Measurements from ENCODE around the gene MKS1. TPM values are rescaled to one million over a fixed set of nuclear protein-coding genes. Genes with fewer than 3 reads are reported as not detected.

The MKS1 gene
- polyA plus RNA-seq (2011; rRNA removed) (18.6 and 19.0 TPM in 2 replicates), polyA plus RNA-seq (2017; fragmentation: RNase III; extraction: RNeasy Plus Mini Kit Qiagen cat#74134 plus additional on column Dnase treatment) (15.8 to 17.3 TPM (median 16.2 TPM) in 3 replicates), polyA minus RNA-seq (2011; rRNA and poly(A)+ RNA removed) (14.3 and 16.4 TPM in 2 replicates)
- polyA plus RNA-seq (2012; cell fraction: cytosol; rRNA removed), result 12.5 and 12.6 TPM in 2 replicates
- 19.2 and 25.7 TPM in 2 replicates for polyA plus RNA-seq (2012; cell fraction: nucleus; rRNA removed)

DNA sequence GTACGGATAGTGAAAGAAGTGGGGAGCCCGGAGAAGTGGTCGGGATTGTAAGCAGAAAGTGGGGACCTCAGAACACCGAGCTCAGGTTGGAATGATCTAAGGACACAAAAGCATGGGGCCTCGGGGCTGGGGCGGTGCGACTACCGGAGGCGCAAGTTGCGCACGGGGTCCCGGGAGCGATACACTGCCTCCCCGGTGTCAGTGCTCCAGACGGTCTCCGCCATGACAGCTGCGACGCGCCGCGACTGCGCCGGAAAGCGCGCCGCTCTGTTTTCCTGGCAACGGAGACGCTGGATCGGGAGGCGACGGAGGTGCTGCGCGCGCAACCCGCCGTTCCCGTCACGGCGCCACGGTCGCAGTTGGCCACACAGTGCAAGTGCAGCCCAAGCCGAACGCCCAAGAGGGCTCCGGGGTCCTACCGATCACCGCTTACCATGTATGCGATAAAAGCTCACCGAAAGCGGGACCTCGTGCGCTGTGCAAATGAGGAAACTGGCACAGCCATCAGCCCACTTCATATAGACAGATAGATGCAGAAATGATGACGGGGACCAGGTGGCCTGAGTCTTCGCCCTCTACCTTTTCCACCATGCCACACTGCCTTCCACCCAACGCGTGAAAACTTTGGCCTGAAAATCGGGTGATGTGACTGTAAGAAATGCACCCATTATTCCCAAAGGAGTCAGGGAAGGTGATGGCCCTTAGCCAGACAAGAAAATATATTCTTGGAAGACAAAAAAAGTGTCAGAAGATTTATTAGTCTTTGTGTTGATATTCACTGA is at the start of gene MKS1:
MKS1 (minus strand) TSS at position 249 of the 782 bp plus-strand sequence; CDS start at position 224, 25 bp downstream.
- H3K4me1 ChIP-seq, result peaks cover 9% of the 10 kb centered on the region; the same call in 2 of the 3 replicates
- H3K4me3 ChIP-seq, result peak within 1 kb of the TSS; percentile 77
- peak within 1 kb of the TSS; percentile 85 to 89 for H3K27ac ChIP-seq
- 5% methylated on average over 56 of the region's 56 CpGs for WGBS (ENCODE audit: missing lambda C conversion rate)
- peak within 1 kb of the TSS; percentile 75 for H3K4me2 ChIP-seq
- FAIRE-seq (peak; percentile 73), DNase-seq (ENCODE audit: low read depth in 1 of 2, low spot score in 1 of 2) (peak; percentile 95 to 100), ATAC-seq (peak; percentile 98 to 100)
- no peaks in the 10 kb centered on the region for H3K9me3 ChIP-seq
- CTCF ChIA-PET, result interaction anchor here (0.7 to 6.6 kb wide), 12 partner anchors 10 to 284 kb away, joined by 3 to 62 read pairs (median 5); partner anchors contain the start of gene LPO
- POLR2A ChIA-PET, result interaction anchor here (0.5 to 1.8 kb wide), 6 partner anchors 11 to 782 kb away, joined by 3 to 6 read pairs (median 4); partner anchors contain the start of gene SUPT4H1
- TF ChIP-seq, protein P1, sequence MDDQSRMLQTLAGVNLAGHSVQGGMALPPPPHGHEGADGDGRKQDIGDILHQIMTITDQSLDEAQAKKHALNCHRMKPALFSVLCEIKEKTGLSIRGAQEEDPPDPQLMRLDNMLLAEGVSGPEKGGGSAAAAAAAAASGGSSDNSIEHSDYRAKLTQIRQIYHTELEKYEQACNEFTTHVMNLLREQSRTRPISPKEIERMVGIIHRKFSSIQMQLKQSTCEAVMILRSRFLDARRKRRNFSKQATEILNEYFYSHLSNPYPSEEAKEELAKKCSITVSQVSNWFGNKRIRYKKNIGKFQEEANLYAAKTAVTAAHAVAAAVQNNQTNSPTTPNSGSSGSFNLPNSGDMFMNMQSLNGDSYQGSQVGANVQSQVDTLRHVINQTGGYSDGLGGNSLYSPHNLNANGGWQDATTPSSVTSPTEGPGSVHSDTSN (IDR thresholded peaks at IDR 0.05), result 0 out of 2 replicates have a peak, but pooled peaks have one; percentile 29
- TF ChIP-seq FOSB (CRISPR knock-in tag; IDR thresholded peaks at IDR 0.05) (peak; percentile 18; the same call in 1 of the 2 replicates), MAZ (IDR thresholded peaks at IDR 0.05; ENCODE audit: borderline replicate concordance, low read depth, low read length) (no peak), NPAS2 (CRISPR knock-in tag; IDR thresholded peaks at IDR 0.05; ENCODE audit: borderline replicate concordance) (no peak), JUN (IDR thresholded peaks at IDR 0.05) (peak; percentile 22 to 85; a peak in 2 of 5 replicates), CHD2 (IDR thresholded peaks at IDR 0.05; ENCODE audit: low read length, partially characterized antibody) (no peak), EP300 (IDR thresholded peaks at IDR 0.05) (no peak), JUNB (IDR thresholded peaks at IDR 0.05) (no peak), KDM1A (IDR thresholded peaks at IDR 0.05; ENCODE audit: low read depth) (no peak), CBX8 (IDR thresholded peaks at IDR 0.05) (no peak), ZFP36 (IDR thresholded peaks at IDR 0.05; ENCODE audit: borderline replicate concordance, partially characterized antibody) (no peak), HOXB5 (CRISPR knock-in tag; IDR thresholded peaks at IDR 0.05) (peak; percentile 61), NFE2L2 (conservative IDR thresholded peaks at IDR 0.05; ENCODE audit: low read length) (no peak), BHLHE40 (IDR thresholded peaks at IDR 0.05; ENCODE audit: low read depth, low read length) (no peak), TFCP2L1 (CRISPR knock-in tag; IDR thresholded peaks at IDR 0.05) (0 out of 2 replicates have a peak, but pooled peaks have one; percentile 26), ZC3H11A (IDR thresholded peaks at IDR 0.05) (no peak), HEYL (CRISPR knock-in tag; IDR thresholded peaks at IDR 0.05) (no peak), NR3C1 (IDR thresholded peaks at IDR 0.05) (no peak), ZSCAN20 (CRISPR knock-in tag; IDR thresholded peaks at IDR 0.05) (no peak), RCOR1 (IDR thresholded peaks at IDR 0.05; ENCODE audit: low read depth, low read length) (no peak), RARB (CRISPR knock-in tag; IDR thresholded peaks at IDR 0.05) (no peak), RAD21 (conservative IDR thresholded peaks at IDR 0.05 in 1 of 2, IDR thresholded peaks at IDR 0.05 in 1 of 2) (no peak), CBX2 (IDR thresholded peaks at IDR 0.05; ENCODE audit: borderline replicate concordance, low read depth) (no peak)
- TF ChIP-seq, protein P2, sequence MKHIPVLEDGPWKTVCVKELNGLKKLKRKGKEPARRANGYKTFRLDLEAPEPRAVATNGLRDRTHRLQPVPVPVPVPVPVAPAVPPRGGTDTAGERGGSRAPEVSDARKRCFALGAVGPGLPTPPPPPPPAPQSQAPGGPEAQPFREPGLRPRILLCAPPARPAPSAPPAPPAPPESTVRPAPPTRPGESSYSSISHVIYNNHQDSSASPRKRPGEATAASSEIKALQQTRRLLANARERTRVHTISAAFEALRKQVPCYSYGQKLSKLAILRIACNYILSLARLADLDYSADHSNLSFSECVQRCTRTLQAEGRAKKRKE (CRISPR knock-in tag; IDR thresholded peaks at IDR 0.05; ENCODE audit: low read depth), result peak; percentile 68; the same call in 1 of the 2 replicates
- TF ChIP-seq, protein P3, sequence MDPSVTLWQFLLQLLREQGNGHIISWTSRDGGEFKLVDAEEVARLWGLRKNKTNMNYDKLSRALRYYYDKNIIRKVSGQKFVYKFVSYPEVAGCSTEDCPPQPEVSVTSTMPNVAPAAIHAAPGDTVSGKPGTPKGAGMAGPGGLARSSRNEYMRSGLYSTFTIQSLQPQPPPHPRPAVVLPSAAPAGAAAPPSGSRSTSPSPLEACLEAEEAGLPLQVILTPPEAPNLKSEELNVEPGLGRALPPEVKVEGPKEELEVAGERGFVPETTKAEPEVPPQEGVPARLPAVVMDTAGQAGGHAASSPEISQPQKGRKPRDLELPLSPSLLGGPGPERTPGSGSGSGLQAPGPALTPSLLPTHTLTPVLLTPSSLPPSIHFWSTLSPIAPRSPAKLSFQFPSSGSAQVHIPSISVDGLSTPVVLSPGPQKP (IDR thresholded peaks at IDR 0.05; ENCODE audit: low read depth, low read length), result no peak
- TF ChIP-seq, protein P4, sequence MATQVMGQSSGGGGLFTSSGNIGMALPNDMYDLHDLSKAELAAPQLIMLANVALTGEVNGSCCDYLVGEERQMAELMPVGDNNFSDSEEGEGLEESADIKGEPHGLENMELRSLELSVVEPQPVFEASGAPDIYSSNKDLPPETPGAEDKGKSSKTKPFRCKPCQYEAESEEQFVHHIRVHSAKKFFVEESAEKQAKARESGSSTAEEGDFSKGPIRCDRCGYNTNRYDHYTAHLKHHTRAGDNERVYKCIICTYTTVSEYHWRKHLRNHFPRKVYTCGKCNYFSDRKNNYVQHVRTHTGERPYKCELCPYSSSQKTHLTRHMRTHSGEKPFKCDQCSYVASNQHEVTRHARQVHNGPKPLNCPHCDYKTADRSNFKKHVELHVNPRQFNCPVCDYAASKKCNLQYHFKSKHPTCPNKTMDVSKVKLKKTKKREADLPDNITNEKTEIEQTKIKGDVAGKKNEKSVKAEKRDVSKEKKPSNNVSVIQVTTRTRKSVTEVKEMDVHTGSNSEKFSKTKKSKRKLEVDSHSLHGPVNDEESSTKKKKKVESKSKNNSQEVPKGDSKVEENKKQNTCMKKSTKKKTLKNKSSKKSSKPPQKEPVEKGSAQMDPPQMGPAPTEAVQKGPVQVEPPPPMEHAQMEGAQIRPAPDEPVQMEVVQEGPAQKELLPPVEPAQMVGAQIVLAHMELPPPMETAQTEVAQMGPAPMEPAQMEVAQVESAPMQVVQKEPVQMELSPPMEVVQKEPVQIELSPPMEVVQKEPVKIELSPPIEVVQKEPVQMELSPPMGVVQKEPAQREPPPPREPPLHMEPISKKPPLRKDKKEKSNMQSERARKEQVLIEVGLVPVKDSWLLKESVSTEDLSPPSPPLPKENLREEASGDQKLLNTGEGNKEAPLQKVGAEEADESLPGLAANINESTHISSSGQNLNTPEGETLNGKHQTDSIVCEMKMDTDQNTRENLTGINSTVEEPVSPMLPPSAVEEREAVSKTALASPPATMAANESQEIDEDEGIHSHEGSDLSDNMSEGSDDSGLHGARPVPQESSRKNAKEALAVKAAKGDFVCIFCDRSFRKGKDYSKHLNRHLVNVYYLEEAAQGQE (IDR thresholded peaks at IDR 0.05), result no peak
- TF ChIP-seq, protein P5, sequence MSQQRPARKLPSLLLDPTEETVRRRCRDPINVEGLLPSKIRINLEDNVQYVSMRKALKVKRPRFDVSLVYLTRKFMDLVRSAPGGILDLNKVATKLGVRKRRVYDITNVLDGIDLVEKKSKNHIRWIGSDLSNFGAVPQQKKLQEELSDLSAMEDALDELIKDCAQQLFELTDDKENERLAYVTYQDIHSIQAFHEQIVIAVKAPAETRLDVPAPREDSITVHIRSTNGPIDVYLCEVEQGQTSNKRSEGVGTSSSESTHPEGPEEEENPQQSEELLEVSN (IDR thresholded peaks at IDR 0.05; ENCODE audit: borderline replicate concordance, low read depth), result peak; percentile 74
- TF ChIP-seq, protein P6, sequence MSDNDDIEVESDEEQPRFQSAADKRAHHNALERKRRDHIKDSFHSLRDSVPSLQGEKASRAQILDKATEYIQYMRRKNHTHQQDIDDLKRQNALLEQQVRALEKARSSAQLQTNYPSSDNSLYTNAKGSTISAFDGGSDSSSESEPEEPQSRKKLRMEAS (IDR thresholded peaks at IDR 0.05), result peak; percentile 76
- TF ChIP-seq, protein P7, sequence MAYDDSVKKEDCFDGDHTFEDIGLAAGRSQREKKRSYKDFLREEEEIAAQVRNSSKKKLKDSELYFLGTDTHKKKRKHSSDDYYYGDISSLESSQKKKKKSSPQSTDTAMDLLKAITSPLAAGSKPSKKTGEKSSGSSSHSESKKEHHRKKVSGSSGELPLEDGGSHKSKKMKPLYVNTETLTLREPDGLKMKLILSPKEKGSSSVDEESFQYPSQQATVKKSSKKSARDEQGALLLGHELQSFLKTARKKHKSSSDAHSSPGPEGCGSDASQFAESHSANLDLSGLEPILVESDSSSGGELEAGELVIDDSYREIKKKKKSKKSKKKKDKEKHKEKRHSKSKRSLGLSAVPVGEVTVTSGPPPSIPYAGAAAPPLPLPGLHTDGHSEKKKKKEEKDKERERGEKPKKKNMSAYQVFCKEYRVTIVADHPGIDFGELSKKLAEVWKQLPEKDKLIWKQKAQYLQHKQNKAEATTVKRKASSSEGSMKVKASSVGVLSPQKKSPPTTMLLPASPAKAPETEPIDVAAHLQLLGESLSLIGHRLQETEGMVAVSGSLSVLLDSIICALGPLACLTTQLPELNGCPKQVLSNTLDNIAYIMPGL (CRISPR knock-in tag; IDR thresholded peaks at IDR 0.05; ENCODE audit: borderline replicate concordance), result no peak
